LHCN-M2 (cell line): ENCODE data around the gene SMIM13. TPM values are rescaled to one million over a fixed set of nuclear protein-coding genes. Genes with fewer than 3 reads are reported as not detected.
A peak's percentile ranks its signal among the peaks of the same experiment; 100 is the strongest.
"Not testable (repeated sequence)": the region's sequence is repeated elsewhere in the genome, so short reads cannot be mapped to it uniquely, and the experiment has no call there.

Source experiments
- DNase-seq: peaks from one replicate; pipeline ENCODE4 v3.0.0-alpha.2; 2012; ENCODE audit warnings: low read depth
- total RNA-seq: library from RNA; depleted of rRNA; stranded (reverse); fragments of >200 nt; gene quantifications from 2 replicates; pipeline ENCODE4 v1.2.3, GENCODE V29; 2014

SMIM13 gene
- total RNA-seq, 1 experiment from 2014 or later: 11.4 TPM

- DNase-seq: no peak
Observed at GRCh38 chr6:11083956-11084355, 9.7 kb upstream of the SMIM13 start.

- DNase-seq: no peak
Observed at GRCh38 chr6:11085758-11086435, 7.7 kb upstream of the SMIM13 start.

GRCh38 chr6:11087141-11087812 lies 6.4 kb upstream of the SMIM13 start:
- not testable (repeated sequence) for DNase-seq

GRCh38 chr6:11089695-11090094 lies 3.9 kb upstream of the SMIM13 start:
- DNase-seq: no peak

- DNase-seq: not testable (repeated sequence)
Observed at GRCh38 chr6:11091141-11091540, 2.5 kb upstream of the SMIM13 start.

GRCh38 chr6:11092668-11093375 lies 812 bp upstream of the SMIM13 start:
- DNase-seq: peak; percentile 59

GRCh38 chr6:11093376-11093625 lies 333 bp upstream of the SMIM13 start:
- DNase-seq: no peak

GRCh38 chr6:11094411-11094851 lies 797 bp downstream of the SMIM13 start:
- peak; percentile 47 for DNase-seq

GRCh38 chr6:11094941-11095340 lies 1.3 kb downstream of the SMIM13 start:
- no peak for DNase-seq

- DNase-seq: no peak
Observed at GRCh38 chr6:11096109-11096508, 2.5 kb downstream of the SMIM13 start.

- no peak for DNase-seq
Observed at GRCh38 chr6:11097476-11097875, 3.8 kb downstream of the SMIM13 start.

- DNase-seq: no peak
Observed at GRCh38 chr6:11098004-11098403, 4.4 kb downstream of the SMIM13 start.

GRCh38 chr6:11101417-11101816 lies 7.8 kb downstream of the SMIM13 start:
- DNase-seq: no peak

GRCh38 chr6:11103065-11103464 lies 9.4 kb downstream of the SMIM13 start:
- no peak for DNase-seq

- no peak for DNase-seq
Observed at GRCh38 chr6:11108726-11109125, 15.1 kb downstream of the SMIM13 start.

- no peak for DNase-seq
Observed at GRCh38 chr6:11110921-11111768, 17.5 kb downstream of the SMIM13 start, which contains the start of gene ERVFRD-1. Gene ERVFRD-1 (minus strand): TSS chr6:11111725. CDS start chr6:11105310, 6,415 bp downstream.

GRCh38 chr6:11111769-11112437 lies 18.3 kb downstream of the SMIM13 start:
- no peak for DNase-seq

- no peak for DNase-seq
Observed at GRCh38 chr6:11113038-11113437, 19.4 kb downstream of the SMIM13 start.

GRCh38 chr6:11115808-11116536 lies 22.3 kb downstream of the SMIM13 start:
- DNase-seq: peak; percentile 63

GRCh38 chr6:11120271-11121005 lies 26.8 kb downstream of the SMIM13 start:
- peak; percentile 60 for DNase-seq
